HCT116 (cell line): ENCODE data around the gene SRPK3. TPM values are rescaled to one million over a fixed set of nuclear protein-coding genes. Genes with fewer than 3 reads are reported as not detected.

Experiments
- ATAC-seq: fragments of 200-7000 bp; cut with Tn5 transposase; 2 replicates; pipeline ENCODE4 v1.9.1; 2020; ENCODE audit warnings: mild to moderate bottlenecking, moderate library complexity
- BruUV-seq: library from RNA; stranded (reverse); fragments of 400-500 nt; replicated peaks from 2 replicates; lab custom pipeline; 2021; lab: Mats Ljungman, UMichigan
- CTCF ChIA-PET: fragments of 300-600 bp; sonication (Branson Sonifier 250); formaldehyde crosslinking; loops from one replicate; lab custom pipeline; 2021; ENCODE audit warnings: antibody characterized with exemption; lab: Charles Lee
- POLR2A ChIA-PET: fragments of 300-600, 350-600 bp; sonication (Branson Sonifier 250); formaldehyde crosslinking; loops from one replicate; lab custom pipeline; 2021; ENCODE audit warnings: antibody characterized with exemption; lab: Charles Lee
- RAD21 ChIA-PET, 2 experiments: fragments of 300-600 bp; sonication (Branson Sonifier 250); formaldehyde crosslinking; loops; one replicate each; lab custom pipeline; 2023; ENCODE audit warnings: low total read pairs in 2 of 2; ENCODE audit not compliant: uncharacterized antibody in 2 of 2, unreplicated experiment in 2 of 2, low non-redundant PET in 1 of 2; lab: Charles Lee
- DNase-seq: peaks from one replicate; pipeline ENCODE4 v3.0.0-alpha.2; 2010; ENCODE audit warnings: low read depth, low spot score
- H2AFZ ChIP-seq: fragments of 200-600 bp; shearing (Covaris generic), sonication (generic); 2 replicates; pipeline ENCODE4 v1.6.1; 2017; ENCODE audit warnings: low read depth, mixed run types, mixed read lengths, antibody characterized with exemption, low read length; ENCODE audit not compliant: poor library complexity, severe bottlenecking
- H3K27ac ChIP-seq: 2 replicates; pipeline ENCODE4 v1.5.1; 2012; ENCODE audit warnings: low read depth, low read length
- H3K27me3 ChIP-seq: fragments of 200-600 bp; sonication (generic); 2 replicates; pipeline ENCODE4 v1.6.1; 2016; ENCODE audit warnings: mixed run types, low read length, mixed read lengths; ENCODE audit not compliant: insufficient read depth
- H3K36me3 ChIP-seq, 2 experiments: fragments of 200-500 bp in 1 of 2; fragments of 200-600 bp in 1 of 2; sonication (Bioruptor generic) in 1 of 2; sonication (generic) in 1 of 2; 2 replicates each; pipeline versions ENCODE4 v1.5.1 to v1.6.1; 2014 to 2016; ENCODE audit warnings: low read length in 2 of 2, inconsistent platforms in 1 of 2, mixed read lengths in 1 of 2, mixed run types in 1 of 2; ENCODE audit not compliant: insufficient read depth in 2 of 2, control insufficient read depth in 1 of 2
- H3K4me1 ChIP-seq, 2 experiments: fragments of 200-600 bp in 1 of 2; sonication (generic) in 1 of 2; 2 replicates each; pipeline versions ENCODE4 v1.5.1 to v1.6.1; 2012 to 2017; ENCODE audit warnings: low read length in 2 of 2, inconsistent platforms in 1 of 2, mild to moderate bottlenecking in 1 of 2, mixed read lengths in 1 of 2, mixed run types in 1 of 2, moderate library complexity in 1 of 2; ENCODE audit not compliant: insufficient read depth in 2 of 2, control insufficient read depth in 1 of 2
- H3K4me2 ChIP-seq: fragments of 200-600 bp; sonication (generic); 2 replicates; pipeline ENCODE4 v1.6.1; 2017; ENCODE audit warnings: mixed run types, low read length, mixed read lengths
- H3K4me3 ChIP-seq, 2 experiments: fragments of 200-600 bp in 1 of 2; sonication (generic) in 1 of 2; replicated peaks in 1 of 2; 2 replicates each; pipeline ENCODE4 v1.5.1; 2011 to 2016; ENCODE audit warnings: low read length in 2 of 2, control low read depth in 1 of 2, low read depth in 1 of 2, mild to moderate bottlenecking in 1 of 2, mixed read lengths in 1 of 2, mixed run types in 1 of 2
- H3K79me2 ChIP-seq: fragments of 200-600 bp; sonication (generic); 2 replicates; pipeline ENCODE4 v1.6.1; 2017; ENCODE audit warnings: mild to moderate bottlenecking, mixed run types, low read length, moderate library complexity, mixed read lengths; ENCODE audit not compliant: insufficient read depth
- H3K9ac ChIP-seq: fragments of 200-600 bp; sonication (generic); 2 replicates; pipeline ENCODE4 v1.6.1; 2016; ENCODE audit warnings: low read length, mixed read lengths
- H3K9me2 ChIP-seq: fragments of 200-600 bp; sonication (generic), shearing (Covaris generic); 2 replicates; pipeline ENCODE4 v1.6.1; 2017; ENCODE audit warnings: mixed run types, mild to moderate bottlenecking, moderate library complexity; ENCODE audit not compliant: insufficient read depth
- H3K9me3 ChIP-seq, 2 experiments: fragments of 200-500 bp in 1 of 2; fragments of 200-600 bp in 1 of 2; sonication (Bioruptor generic) in 1 of 2; sonication (generic) in 1 of 2; 2 replicates each; pipeline ENCODE4 v1.6.1; 2014 to 2017; ENCODE audit warnings: low read length in 2 of 2, mixed read lengths in 2 of 2, inconsistent platforms in 1 of 2, low read depth in 1 of 2, mild to moderate bottlenecking in 1 of 2, mixed run types in 1 of 2, moderate library complexity in 1 of 2; ENCODE audit not compliant: control insufficient read depth in 1 of 2, insufficient read depth in 1 of 2
- H4K20me1 ChIP-seq: fragments of 200-600 bp; sonication (generic), shearing (Covaris generic); 2 replicates; pipeline ENCODE4 v1.6.1; 2017; ENCODE audit warnings: mixed run types, mild to moderate bottlenecking, moderate library complexity; ENCODE audit not compliant: insufficient read depth
- CBX3 ChIP-seq: IDR thresholded peaks from 2 replicates; pipeline ENCODE4 v1.6.1; 2012; ENCODE audit warnings: low read depth
- EGR1 ChIP-seq: IDR thresholded peaks from 2 replicates; pipeline ENCODE4 v1.6.1; 2012; ENCODE audit warnings: low read depth
- ELF1 ChIP-seq: IDR thresholded peaks from 2 replicates; pipeline ENCODE4 v1.6.1; 2012; ENCODE audit warnings: low read depth, borderline replicate concordance
- EZH2 ChIP-seq: fragments of 200-600 bp; sonication (generic); IDR thresholded peaks from 2 replicates; pipeline ENCODE4 v1.6.1; 2017; ENCODE audit warnings: antibody characterized with exemption, mixed run types
- JUND ChIP-seq: IDR thresholded peaks from 2 replicates; pipeline ENCODE4 v1.6.1; 2012
- MAX ChIP-seq: IDR thresholded peaks from 2 replicates; pipeline ENCODE4 v1.6.1; 2012
- POLR2A ChIP-seq: IDR thresholded peaks from 2 replicates; pipeline ENCODE4 v1.7.0; 2011; ENCODE audit warnings: borderline replicate concordance; ENCODE audit not compliant: insufficient read depth, insufficient read length; ENCODE audit errors: extremely low read depth
- SIN3A ChIP-seq: IDR thresholded peaks from 2 replicates; pipeline ENCODE4 v1.6.1; 2012; ENCODE audit warnings: low read depth
- ZFX ChIP-seq: fragments of 450-650 bp; IDR thresholded peaks from 2 replicates; pipeline ENCODE4 v1.6.1; 2017
- intact Hi-C: fragments of 100-400 bp; cut with micrococcal nuclease; formaldehyde crosslinking; loops from 2 replicates; pipeline ENCODE4 v1.10.0; 2022
- total RNA-seq: library from RNA; stranded (reverse); gene quantifications from one replicate; pipeline ENCODE4 v1.2.1, GENCODE V29; 2021; ENCODE audit not compliant: unreplicated experiment
- TF ChIP-seq, protein P1 (sequence below): IDR thresholded peaks from 2 replicates; pipeline ENCODE4 v1.6.1; 2012; ENCODE audit warnings: low read depth
- TF ChIP-seq, protein P2 (sequence below): IDR thresholded peaks from 2 replicates; pipeline ENCODE4 v1.6.1; 2011; ENCODE audit warnings: mild to moderate bottlenecking, low read length, moderate library complexity; ENCODE audit not compliant: insufficient replicate concordance; ENCODE audit errors: extremely low read depth

The SRPK3 gene
- total RNA-seq, 1 experiment from 2014 or later: not detected

- no peak for TF ChIP-seq MAX
- TF ChIP-seq EGR1: no peak
- no peak for TF ChIP-seq ZFX
- TF ChIP-seq, protein P1, sequence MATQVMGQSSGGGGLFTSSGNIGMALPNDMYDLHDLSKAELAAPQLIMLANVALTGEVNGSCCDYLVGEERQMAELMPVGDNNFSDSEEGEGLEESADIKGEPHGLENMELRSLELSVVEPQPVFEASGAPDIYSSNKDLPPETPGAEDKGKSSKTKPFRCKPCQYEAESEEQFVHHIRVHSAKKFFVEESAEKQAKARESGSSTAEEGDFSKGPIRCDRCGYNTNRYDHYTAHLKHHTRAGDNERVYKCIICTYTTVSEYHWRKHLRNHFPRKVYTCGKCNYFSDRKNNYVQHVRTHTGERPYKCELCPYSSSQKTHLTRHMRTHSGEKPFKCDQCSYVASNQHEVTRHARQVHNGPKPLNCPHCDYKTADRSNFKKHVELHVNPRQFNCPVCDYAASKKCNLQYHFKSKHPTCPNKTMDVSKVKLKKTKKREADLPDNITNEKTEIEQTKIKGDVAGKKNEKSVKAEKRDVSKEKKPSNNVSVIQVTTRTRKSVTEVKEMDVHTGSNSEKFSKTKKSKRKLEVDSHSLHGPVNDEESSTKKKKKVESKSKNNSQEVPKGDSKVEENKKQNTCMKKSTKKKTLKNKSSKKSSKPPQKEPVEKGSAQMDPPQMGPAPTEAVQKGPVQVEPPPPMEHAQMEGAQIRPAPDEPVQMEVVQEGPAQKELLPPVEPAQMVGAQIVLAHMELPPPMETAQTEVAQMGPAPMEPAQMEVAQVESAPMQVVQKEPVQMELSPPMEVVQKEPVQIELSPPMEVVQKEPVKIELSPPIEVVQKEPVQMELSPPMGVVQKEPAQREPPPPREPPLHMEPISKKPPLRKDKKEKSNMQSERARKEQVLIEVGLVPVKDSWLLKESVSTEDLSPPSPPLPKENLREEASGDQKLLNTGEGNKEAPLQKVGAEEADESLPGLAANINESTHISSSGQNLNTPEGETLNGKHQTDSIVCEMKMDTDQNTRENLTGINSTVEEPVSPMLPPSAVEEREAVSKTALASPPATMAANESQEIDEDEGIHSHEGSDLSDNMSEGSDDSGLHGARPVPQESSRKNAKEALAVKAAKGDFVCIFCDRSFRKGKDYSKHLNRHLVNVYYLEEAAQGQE: no peak
- TF ChIP-seq SIN3A: no peak
- TF ChIP-seq, protein P2, sequence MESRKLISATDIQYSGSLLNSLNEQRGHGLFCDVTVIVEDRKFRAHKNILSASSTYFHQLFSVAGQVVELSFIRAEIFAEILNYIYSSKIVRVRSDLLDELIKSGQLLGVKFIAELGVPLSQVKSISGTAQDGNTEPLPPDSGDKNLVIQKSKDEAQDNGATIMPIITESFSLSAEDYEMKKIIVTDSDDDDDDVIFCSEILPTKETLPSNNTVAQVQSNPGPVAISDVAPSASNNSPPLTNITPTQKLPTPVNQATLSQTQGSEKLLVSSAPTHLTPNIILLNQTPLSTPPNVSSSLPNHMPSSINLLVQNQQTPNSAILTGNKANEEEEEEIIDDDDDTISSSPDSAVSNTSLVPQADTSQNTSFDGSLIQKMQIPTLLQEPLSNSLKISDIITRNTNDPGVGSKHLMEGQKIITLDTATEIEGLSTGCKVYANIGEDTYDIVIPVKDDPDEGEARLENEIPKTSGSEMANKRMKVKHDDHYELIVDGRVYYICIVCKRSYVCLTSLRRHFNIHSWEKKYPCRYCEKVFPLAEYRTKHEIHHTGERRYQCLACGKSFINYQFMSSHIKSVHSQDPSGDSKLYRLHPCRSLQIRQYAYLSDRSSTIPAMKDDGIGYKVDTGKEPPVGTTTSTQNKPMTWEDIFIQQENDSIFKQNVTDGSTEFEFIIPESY: no peak
- no peak for TF ChIP-seq ELF1
- TF ChIP-seq JUND: no peak
- TF ChIP-seq POLR2A: no peak
- no peak for TF ChIP-seq EZH2
- TF ChIP-seq CBX3: no peak
- no peak for DNase-seq
- no peak for ATAC-seq
- H3K27me3 ChIP-seq: no peaks in the 10 kb centered on the region
- ChIA-PET RAD21 (no interaction called here), POLR2A (no interaction called here), CTCF (no interaction called here)
- no peak overlapping the region for H2AFZ ChIP-seq
- no peak overlapping the region for H3K4me2 ChIP-seq
- no peak overlapping the region for H3K27ac ChIP-seq
- H3K36me3 ChIP-seq: no peaks in the 10 kb centered on the region
- H3K9me3 ChIP-seq: no peaks in the 10 kb centered on the region
- no peak overlapping the region for H3K4me3 ChIP-seq
- no peaks in the 10 kb centered on the region for H3K9me2 ChIP-seq
- BruUV-seq: no TSS peak
- peaks cover 0 to 6% of the 10 kb centered on the region in 2 experiments; a peak in 1 of 4 replicates for H3K4me1 ChIP-seq
- no peak overlapping the region for H3K9ac ChIP-seq
- H4K20me1 ChIP-seq: no peaks in the 10 kb centered on the region
- H3K79me2 ChIP-seq: no peaks in the 10 kb centered on the region
- intact Hi-C loops: no loop called here
Measured at GRCh38 chrX:153776120-153776599, 4.7 kb upstream of the SRPK3 start.
